ENCODE measurements around the gene HAUS6. TPM values are rescaled to one million over a fixed set of nuclear protein-coding genes. Genes with fewer than 3 reads are reported as not detected.
"Not testable (repeated sequence)": the region's sequence is repeated elsewhere in the genome, so short reads cannot be mapped to it uniquely, and the experiment has no call there.

HAUS6 gene, protein sequence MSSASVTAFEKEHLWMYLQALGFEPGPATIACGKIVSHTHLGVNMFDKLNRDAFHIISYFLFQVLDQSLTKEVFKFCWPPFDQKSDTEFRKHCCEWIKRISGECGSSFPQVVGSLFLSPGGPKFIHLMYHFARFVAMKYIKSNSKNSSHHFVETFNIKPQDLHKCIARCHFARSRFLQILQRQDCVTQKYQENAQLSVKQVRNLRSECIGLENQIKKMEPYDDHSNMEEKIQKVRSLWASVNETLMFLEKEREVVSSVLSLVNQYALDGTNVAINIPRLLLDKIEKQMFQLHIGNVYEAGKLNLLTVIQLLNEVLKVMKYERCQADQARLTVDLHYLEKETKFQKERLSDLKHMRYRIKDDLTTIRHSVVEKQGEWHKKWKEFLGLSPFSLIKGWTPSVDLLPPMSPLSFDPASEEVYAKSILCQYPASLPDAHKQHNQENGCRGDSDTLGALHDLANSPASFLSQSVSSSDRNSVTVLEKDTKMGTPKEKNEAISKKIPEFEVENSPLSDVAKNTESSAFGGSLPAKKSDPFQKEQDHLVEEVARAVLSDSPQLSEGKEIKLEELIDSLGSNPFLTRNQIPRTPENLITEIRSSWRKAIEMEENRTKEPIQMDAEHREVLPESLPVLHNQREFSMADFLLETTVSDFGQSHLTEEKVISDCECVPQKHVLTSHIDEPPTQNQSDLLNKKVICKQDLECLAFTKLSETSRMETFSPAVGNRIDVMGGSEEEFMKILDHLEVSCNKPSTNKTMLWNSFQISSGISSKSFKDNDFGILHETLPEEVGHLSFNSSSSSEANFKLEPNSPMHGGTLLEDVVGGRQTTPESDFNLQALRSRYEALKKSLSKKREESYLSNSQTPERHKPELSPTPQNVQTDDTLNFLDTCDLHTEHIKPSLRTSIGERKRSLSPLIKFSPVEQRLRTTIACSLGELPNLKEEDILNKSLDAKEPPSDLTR
- 36.1 and 56.1 TPM in 2 replicates for total RNA-seq (2014; rRNA removed; shearing (Covaris generic))

DNA sequence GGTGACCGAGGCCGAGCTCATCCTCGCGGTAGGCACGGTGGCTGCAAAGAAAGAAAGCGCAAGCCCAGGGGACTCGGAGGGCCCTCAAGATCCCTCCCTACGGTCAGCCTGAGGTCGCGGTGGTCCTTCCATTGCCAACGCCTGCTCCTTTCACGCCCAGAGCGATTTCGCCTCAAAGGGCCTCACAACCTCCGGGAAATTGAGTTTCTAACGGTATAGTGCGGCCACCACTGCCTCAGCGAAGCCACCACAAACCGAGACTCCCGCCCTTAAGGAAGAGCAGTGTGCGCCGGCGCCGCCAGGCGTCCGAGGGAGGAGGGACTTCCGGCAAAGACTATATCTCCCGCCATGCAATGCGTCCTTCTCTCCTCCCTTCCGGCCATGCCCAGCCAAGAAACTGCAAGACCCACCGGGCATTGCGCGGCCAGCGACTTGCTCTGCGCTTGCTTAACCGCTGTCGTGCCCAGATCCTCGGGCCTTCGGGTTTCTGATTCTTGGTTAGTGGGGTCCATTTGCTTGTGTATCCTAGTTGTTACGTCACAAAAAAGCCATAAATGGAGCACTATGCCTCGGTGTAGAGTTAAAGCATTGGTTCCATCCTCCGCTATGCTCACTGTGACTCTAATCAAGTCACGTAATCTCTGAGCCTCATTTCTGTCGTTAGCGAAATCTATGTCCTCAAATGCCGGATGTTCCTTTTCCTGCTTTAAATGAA, at the start of gene HAUS6:
Gene HAUS6 (minus strand): TSS at position 274 of the 715 bp plus-strand sequence. CDS start 253 bp downstream, at position 21.
- H3K36me3 ChIP-seq (replicated peaks; ENCODE audit: control insufficient read depth, insufficient read depth, low read length): peaks cover 3% of the 10 kb centered on the region
- DNase-seq: peak; percentile 92
- no peaks in the 10 kb centered on the region for H3K27me3 ChIP-seq (ENCODE audit: control insufficient read depth, insufficient read depth, low read length)
- peak within 1 kb of the TSS; percentile 83 for H3K4me3 ChIP-seq (ENCODE audit: insufficient read depth, low read depth, low read length)

DNA sequence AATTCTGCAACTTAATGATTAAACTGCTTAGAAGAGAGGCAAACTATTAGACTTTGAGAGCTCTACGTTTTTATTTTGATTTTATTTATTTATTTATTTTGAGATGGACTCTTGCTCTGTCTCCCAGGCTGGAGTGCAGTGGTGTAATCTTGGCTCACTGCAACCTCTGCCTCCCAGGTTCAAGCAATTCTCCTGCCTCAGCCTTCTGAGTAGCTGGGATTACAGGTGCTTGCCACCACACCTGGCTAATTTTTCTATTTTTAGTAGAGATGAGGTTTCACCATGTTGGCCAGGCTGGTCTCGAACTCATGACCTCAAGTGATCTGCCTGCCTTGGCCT, 49.4 kb upstream of the HAUS6 start:
- H3K4me3 ChIP-seq (ENCODE audit: insufficient read depth, low read depth, low read length); H3K36me3 ChIP-seq (replicated peaks; ENCODE audit: control insufficient read depth, insufficient read depth, low read length); DNase-seq; H3K27me3 ChIP-seq (ENCODE audit: control insufficient read depth, insufficient read depth, low read length): not testable (repeated sequence)

DNA sequence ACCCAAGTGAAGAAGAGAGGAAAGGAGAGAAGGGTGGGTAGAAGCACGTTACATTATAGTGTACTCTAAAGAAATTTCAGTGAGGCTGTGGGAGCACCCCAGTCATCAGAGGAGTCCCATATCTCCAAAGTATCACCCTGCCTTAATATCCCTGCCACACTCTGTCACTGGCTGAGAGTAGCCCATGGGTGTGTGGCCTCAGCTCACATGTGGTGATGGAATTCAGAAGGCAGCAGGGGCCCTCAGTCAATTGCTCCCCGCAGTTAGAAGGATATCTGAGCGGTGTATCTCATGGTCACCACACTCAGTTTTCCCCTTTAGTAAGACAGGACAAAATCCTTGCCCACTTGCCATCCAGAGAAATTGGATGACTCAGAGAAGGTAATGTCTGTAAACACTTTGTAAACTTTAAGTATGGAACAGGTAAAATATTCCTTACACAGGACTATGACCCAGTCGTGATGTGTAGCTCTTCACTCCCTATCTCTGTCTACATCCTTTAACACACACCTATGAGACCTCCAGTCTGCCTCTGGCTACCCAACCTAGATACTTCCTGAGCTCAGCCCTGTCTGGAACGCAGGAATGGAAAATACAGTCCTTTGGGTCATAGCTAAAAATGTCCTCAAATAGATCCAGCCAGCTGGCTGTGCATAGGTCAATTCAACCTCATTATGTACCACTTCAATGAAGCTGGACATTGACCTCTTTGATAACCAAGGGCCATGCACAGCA, 48.9 kb upstream of the HAUS6 start:
- no peak overlapping the region for H3K4me3 ChIP-seq (ENCODE audit: insufficient read depth, low read depth, low read length)
- no peaks in the 10 kb centered on the region for H3K36me3 ChIP-seq (replicated peaks; ENCODE audit: control insufficient read depth, insufficient read depth, low read length)
- no peaks in the 10 kb centered on the region for H3K27me3 ChIP-seq (ENCODE audit: control insufficient read depth, insufficient read depth, low read length)
- DNase-seq: no peak

DNA sequence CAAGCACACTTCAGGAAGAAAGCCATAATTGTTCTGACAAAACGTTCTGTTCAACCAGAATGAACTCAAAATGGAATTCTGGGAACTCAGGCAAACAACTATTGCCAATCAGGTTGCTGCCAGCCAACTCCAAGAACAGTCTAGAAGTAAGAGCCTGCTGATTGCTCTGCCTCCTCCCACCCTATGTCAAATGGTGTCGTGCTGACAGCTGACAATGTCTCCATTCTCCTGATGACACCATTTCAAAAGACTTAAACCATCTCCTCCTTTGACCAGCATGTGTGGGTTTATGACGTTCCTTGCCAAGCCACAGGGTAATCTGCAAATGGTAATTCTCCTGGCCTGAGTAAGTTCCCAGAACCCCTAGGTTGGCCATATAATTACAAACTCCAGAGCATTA, 46.5 kb upstream of the HAUS6 start:
- H3K36me3 ChIP-seq (replicated peaks; ENCODE audit: control insufficient read depth, insufficient read depth, low read length): no peaks in the 10 kb centered on the region
- no peak for DNase-seq

DNA sequence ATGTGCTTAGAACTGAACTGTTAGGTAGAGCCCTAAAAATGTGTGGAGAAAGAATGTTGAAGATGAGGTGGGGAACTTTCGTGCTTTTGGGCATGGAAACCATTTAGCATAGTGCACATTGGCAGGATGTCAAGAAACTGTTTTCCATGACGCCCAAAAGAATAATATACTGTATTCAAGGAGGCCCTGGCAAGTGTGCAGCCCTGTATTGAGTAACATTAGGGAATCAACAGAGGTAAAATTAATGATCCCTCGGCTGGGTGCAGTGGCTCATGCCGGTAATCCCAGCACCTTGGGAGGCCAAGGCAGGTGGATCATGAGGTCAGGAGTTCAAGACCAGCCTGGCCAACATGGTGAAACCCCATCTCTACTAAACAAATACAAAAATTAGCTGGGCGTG, 45.5 kb upstream of the HAUS6 start:
- H3K36me3 ChIP-seq (replicated peaks; ENCODE audit: control insufficient read depth, insufficient read depth, low read length): no peaks in the 10 kb centered on the region
- no peaks in the 10 kb centered on the region for H3K27me3 ChIP-seq (ENCODE audit: control insufficient read depth, insufficient read depth, low read length)
- no peak for DNase-seq
- H3K4me3 ChIP-seq (ENCODE audit: insufficient read depth, low read depth, low read length): no peak overlapping the region

More for the DNA sequence above, 46.5 kb upstream of the HAUS6 start:
- Histone ChIP-seq H3K4me3 (ENCODE audit: insufficient read depth, low read depth, low read length) (no peak overlapping the region), H3K27me3 (ENCODE audit: control insufficient read depth, insufficient read depth, low read length) (no peaks in the 10 kb centered on the region)

DNA sequence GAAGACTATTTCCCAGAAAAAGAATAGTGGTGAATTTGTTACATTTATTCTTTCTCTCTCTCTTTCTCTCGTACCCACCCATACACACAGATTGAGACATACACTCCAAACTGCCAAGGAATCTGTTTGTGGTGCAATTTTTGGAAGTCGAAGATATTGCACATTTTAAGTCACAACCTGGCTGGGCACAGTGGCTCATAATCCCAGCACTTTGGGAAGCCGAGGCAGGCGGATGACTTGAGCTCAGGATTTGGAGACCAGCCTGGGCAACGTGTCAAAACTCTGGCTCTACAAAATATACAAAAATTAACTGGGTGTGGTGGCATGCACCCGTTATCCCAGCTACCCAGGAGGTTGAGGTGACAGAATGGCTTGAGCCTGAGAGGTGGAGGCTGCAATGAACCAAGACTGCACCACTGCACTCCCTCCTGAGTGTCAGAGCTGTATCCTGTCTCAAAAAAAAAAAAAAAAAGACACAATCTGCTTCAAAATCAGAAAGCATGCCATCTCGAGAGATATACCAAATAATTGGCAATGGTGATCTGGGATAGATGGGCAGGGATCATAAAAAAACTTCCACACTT, 43.8 kb upstream of the HAUS6 start:
- Histone ChIP-seq H3K36me3 (replicated peaks; ENCODE audit: control insufficient read depth, insufficient read depth, low read length) (no peaks in the 10 kb centered on the region), H3K27me3 (ENCODE audit: control insufficient read depth, insufficient read depth, low read length) (no peaks in the 10 kb centered on the region), H3K4me3 (ENCODE audit: insufficient read depth, low read depth, low read length) (no peak overlapping the region)
- no peak for DNase-seq

DNA sequence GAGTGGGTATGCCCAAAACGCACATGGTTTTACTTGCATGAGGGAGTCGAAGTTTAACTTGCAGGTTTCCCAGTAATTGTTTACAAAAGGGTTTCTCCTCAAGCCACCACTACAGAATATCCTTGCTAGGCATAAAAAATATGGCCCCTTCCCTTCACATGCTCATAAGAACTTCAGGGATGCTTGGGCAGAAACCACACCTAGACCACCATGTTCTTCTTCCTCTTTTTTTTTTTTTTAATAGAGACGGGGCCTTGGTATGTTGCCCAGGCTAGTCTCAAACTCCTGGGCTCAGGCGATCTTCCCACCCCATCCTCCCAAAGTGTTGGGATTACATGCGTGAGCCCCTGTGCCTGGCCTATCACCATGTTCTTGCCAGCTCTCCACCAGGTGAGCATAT, 43.2 kb upstream of the HAUS6 start:
- DNase-seq: no peak
- H3K4me3 ChIP-seq (ENCODE audit: insufficient read depth, low read depth, low read length): no peak overlapping the region
- no peaks in the 10 kb centered on the region for H3K27me3 ChIP-seq (ENCODE audit: control insufficient read depth, insufficient read depth, low read length)
- H3K36me3 ChIP-seq (replicated peaks; ENCODE audit: control insufficient read depth, insufficient read depth, low read length): no peaks in the 10 kb centered on the region

DNA sequence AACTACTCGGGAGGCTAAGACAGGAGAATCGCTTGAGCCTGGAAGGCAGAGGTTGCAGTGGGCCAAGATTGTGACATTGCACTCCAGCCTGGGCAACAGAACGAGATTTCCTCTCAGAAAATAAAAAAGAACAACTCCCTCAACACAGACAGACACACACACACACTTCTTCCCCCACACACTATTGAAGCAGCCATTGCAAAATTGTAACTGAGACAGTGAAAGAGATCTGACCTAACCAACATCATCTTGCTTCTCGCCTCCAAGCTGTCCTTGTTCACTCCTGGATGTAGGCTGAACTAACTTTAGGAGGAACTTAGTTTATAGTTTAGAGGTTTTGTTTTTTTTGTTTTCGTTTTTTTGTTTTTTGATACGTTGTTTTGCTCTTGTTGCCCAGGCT, 37.6 kb upstream of the HAUS6 start:
- no peak for DNase-seq
- H3K36me3 ChIP-seq (replicated peaks; ENCODE audit: control insufficient read depth, insufficient read depth, low read length): no peaks in the 10 kb centered on the region
- H3K4me3 ChIP-seq (ENCODE audit: insufficient read depth, low read depth, low read length): no peak overlapping the region
- H3K27me3 ChIP-seq (ENCODE audit: control insufficient read depth, insufficient read depth, low read length): no peaks in the 10 kb centered on the region

DNA sequence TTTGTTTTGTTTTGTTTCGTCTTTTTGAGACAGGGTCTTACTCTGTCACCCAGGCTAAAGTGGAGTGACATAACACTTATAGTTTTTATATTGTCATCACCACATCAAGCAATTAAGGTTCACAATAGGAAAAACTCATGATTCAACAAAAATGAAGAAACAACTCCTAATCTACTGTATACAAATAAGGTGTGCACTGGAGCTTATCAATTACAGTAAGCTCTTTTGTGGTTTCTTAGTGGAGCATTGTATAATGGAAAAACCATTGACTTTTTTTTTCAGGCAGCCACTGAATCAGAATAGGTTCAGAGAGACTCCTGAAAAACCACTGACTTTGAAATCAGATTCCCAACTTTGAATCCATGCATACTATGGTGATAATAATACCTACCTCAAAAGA, 35.4 kb upstream of the HAUS6 start:
- H3K4me3 ChIP-seq (ENCODE audit: insufficient read depth, low read depth, low read length): no peak overlapping the region
- no peak for DNase-seq
- no peaks in the 10 kb centered on the region for H3K36me3 ChIP-seq (replicated peaks; ENCODE audit: control insufficient read depth, insufficient read depth, low read length)
- no peaks in the 10 kb centered on the region for H3K27me3 ChIP-seq (ENCODE audit: control insufficient read depth, insufficient read depth, low read length)

DNA sequence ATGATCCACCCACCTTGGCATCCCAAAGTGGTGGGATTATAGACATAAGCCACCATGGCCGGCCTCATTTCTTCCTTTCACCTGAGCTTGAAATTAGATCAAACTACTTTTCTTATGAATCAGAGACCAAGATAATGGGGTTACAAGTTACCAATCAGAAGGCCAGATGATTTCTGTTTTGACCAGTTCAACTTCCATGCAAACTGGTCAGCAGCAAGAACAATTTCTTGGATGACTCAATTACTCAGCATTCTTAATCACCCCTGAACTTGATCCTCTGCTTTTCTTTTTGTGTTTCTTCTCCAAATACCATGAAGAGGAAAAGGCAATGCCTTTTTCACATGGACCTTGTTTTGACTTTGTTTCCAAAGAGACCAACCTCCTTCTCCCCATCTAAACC, 34.6 kb upstream of the HAUS6 start:
- Histone ChIP-seq H3K4me3 (ENCODE audit: insufficient read depth, low read depth, low read length) (no peak overlapping the region), H3K36me3 (replicated peaks; ENCODE audit: control insufficient read depth, insufficient read depth, low read length) (no peaks in the 10 kb centered on the region), H3K27me3 (ENCODE audit: control insufficient read depth, insufficient read depth, low read length) (no peaks in the 10 kb centered on the region)
- DNase-seq: no peak

DNA sequence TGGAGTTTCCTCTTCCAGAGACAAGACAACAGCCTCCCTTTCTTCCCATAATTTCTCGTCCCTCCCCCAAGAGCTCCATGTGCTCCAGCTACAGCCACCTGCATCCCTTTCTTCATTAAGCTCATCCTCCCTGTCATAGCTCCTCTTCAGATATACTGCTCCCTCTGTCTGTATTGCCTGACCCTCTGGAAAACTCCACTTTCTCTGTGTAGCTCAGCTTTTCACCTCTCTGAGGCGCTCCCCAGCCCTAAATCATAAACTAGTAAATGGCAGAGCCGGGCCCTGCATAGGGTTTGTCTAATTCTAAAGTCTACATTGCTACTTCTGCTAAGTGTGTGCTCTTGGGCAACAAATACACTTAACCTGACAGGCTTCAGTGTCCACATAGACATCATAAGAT, 33.4 kb upstream of the HAUS6 start:
- no peaks in the 10 kb centered on the region for H3K36me3 ChIP-seq (replicated peaks; ENCODE audit: control insufficient read depth, insufficient read depth, low read length)
- peak; percentile 18 for DNase-seq
- H3K4me3 ChIP-seq (ENCODE audit: insufficient read depth, low read depth, low read length): no peak overlapping the region
- no peaks in the 10 kb centered on the region for H3K27me3 ChIP-seq (ENCODE audit: control insufficient read depth, insufficient read depth, low read length)

DNA sequence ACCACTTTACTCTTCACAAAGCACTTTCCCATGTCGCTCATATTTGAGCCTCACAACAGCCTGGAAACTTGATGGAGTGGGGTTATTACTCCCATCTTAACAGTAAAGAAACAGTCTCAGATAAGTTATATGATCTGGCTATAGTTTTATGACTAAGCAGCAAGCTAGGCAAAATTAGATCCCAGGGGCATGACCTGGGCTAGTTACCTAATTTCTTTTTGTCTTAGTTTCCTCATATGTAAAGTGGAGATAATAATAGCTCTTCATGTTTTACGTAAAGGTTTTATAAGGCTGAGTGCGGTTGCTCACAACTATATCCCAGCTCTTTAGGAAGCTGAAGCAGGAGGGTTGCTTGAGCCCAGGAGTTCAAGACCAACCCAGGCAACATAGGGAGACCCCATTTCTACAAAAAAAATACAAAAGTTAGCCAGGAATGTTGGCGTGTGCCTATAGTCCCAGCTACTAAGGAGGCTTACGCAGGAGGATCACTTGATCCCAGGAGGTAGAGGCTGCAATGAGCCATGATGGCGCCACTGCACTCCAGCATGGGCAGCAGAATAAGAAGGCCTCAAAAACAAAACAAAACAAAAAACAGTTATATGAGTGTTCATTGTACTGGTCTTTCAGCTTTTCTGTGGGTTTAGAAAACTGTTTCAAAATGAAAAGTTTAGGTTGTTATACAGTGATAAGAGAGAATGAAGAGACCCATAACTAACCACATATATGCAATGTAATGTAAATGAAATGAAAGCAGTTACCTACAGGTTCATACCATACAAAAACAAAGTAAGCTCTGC, 31.0 kb upstream of the HAUS6 start:
- Histone ChIP-seq H3K36me3 (replicated peaks; ENCODE audit: control insufficient read depth, insufficient read depth, low read length) (no peaks in the 10 kb centered on the region), H3K27me3 (ENCODE audit: control insufficient read depth, insufficient read depth, low read length) (no peaks in the 10 kb centered on the region), H3K4me3 (ENCODE audit: insufficient read depth, low read depth, low read length) (no peak overlapping the region)
- no peak for DNase-seq

DNA sequence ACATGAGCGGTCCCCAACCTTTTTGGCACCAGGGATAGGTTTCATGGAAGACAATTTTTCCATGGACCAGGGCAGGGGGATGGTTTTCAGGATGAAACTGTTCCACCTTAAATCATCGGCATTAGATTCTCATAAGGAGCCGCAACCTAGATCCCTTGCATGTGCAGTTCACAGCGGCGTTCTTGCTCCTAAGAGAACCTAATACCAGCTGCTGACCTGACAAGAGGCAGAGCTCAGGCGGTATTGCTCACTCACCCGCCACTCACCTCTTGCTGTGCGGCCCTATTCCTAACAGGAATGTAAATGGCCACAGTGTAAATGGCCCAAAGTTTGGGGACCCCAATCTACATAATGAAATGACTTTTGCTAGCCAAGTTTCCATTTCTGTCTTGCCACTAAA, 27.7 kb upstream of the HAUS6 start:
- peaks cover 3% of the 10 kb centered on the region for H3K36me3 ChIP-seq (replicated peaks; ENCODE audit: control insufficient read depth, insufficient read depth, low read length)
- no peak for DNase-seq
- H3K27me3 ChIP-seq (ENCODE audit: control insufficient read depth, insufficient read depth, low read length): no peaks in the 10 kb centered on the region
- peak overlapping the region; percentile 1; the same call in 1 of the 2 replicates for H3K4me3 ChIP-seq (ENCODE audit: insufficient read depth, low read depth, low read length)
